ENCODE measurements around the gene DAAM1.

GRCh38 chr14:59394268-59394667 lies 205.8 kb downstream of the DAAM1 start:
- TF ChIP-seq CTCF (IDR thresholded peaks at IDR 0.05) = no peak
- no peak for TF ChIP-seq POLR2A (IDR thresholded peaks at IDR 0.05)
- no peak for TF ChIP-seq EP300 (IDR thresholded peaks at IDR 0.05)
